ENCODE measurements around the gene NEDD4L. TPM values are rescaled to one million over a fixed set of nuclear protein-coding genes. Genes with fewer than 3 reads are reported as not detected.

The NEDD4L gene
- total RNA-seq, 1 donor from 2014 or later = 93.9 TPM

DNA sequence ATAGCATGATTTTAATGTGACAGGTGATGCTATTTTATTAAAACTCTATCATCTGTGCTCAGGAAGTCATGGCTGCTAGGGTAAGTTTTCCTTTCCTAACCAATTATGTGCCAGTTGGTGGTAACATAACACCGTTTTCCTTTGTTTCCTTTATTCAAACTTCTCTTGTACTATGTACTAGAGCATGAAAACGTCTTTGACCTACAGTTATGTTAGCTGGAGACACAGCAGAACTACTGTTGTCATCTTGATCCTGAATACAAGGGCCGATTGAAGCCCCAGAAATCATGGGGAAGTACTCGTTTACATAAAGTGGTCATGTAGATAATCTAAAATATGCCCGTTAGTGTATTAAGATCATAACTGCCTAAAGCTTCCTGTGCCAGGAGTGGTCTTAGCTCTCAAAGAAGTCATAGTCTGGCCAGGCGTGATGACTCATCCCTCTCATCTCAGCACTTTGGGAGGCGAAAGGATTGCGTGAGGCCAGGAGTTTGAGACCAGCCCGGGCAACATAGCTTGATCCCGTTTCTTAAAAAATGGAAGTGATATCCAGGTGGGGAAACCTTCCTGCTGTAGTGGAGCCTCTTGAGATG, 20.5 kb downstream of the NEDD4L start:
- no peak overlapping the region for H2AFZ ChIP-seq (ENCODE audit: low read depth, low read length)
- no peak overlapping the region for H3K9ac ChIP-seq (ENCODE audit: low read length)
- peaks cover 5% of the 10 kb centered on the region for H3K36me3 Mint-ChIP-seq (ENCODE audit: low read depth, unreplicated experiment)
- no peak for TF ChIP-seq EZH2 (IDR thresholded peaks at IDR 0.05; ENCODE audit: insufficient read depth, low read length)
- TF ChIP-seq, protein P1, sequence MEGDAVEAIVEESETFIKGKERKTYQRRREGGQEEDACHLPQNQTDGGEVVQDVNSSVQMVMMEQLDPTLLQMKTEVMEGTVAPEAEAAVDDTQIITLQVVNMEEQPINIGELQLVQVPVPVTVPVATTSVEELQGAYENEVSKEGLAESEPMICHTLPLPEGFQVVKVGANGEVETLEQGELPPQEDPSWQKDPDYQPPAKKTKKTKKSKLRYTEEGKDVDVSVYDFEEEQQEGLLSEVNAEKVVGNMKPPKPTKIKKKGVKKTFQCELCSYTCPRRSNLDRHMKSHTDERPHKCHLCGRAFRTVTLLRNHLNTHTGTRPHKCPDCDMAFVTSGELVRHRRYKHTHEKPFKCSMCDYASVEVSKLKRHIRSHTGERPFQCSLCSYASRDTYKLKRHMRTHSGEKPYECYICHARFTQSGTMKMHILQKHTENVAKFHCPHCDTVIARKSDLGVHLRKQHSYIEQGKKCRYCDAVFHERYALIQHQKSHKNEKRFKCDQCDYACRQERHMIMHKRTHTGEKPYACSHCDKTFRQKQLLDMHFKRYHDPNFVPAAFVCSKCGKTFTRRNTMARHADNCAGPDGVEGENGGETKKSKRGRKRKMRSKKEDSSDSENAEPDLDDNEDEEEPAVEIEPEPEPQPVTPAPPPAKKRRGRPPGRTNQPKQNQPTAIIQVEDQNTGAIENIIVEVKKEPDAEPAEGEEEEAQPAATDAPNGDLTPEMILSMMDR (IDR thresholded peaks at IDR 0.05; ENCODE audit: insufficient read depth, low read depth, low read length) = no peak
- H3K27me3 Mint-ChIP-seq (ENCODE audit: low read depth, unreplicated experiment) = no peaks in the 10 kb centered on the region
- FAIRE-seq = no peak
- peaks cover 4% of the 10 kb centered on the region for H4K20me1 ChIP-seq (ENCODE audit: insufficient read depth, low read length)
- no peaks in the 10 kb centered on the region for H3K9me3 ChIP-seq (ENCODE audit: insufficient read depth, low read depth, low read length)
- H3K4me3 ChIP-seq (ENCODE audit: insufficient read depth, low read depth, low read length) = no peak overlapping the region
- no peak overlapping the region for H3K27ac ChIP-seq (ENCODE audit: low read depth, low read length)
- no peaks in the 10 kb centered on the region for H3K79me2 ChIP-seq (ENCODE audit: insufficient read depth, low read length)
- H3K4me1 ChIP-seq (ENCODE audit: insufficient read depth, low read length) = no peaks in the 10 kb centered on the region
- no peak overlapping the region for H3K27ac Mint-ChIP-seq (ENCODE audit: unreplicated experiment)
- H3K9me3 Mint-ChIP-seq (ENCODE audit: unreplicated experiment) = no peaks in the 10 kb centered on the region
- H3K4me3 Mint-ChIP-seq (ENCODE audit: unreplicated experiment) = no peak overlapping the region
- no peaks in the 10 kb centered on the region for H3K36me3 ChIP-seq (ENCODE audit: insufficient read depth, low read length)
- no peak for DNase-seq (ENCODE audit: low read depth)
- H3K27me3 ChIP-seq (ENCODE audit: insufficient read depth, low read length) = no peaks in the 10 kb centered on the region
- H3K4me2 ChIP-seq (ENCODE audit: low read length) = no peak overlapping the region
- peaks cover 4% of the 10 kb centered on the region for H3K4me1 Mint-ChIP-seq (ENCODE audit: low read depth, unreplicated experiment)

DNA sequence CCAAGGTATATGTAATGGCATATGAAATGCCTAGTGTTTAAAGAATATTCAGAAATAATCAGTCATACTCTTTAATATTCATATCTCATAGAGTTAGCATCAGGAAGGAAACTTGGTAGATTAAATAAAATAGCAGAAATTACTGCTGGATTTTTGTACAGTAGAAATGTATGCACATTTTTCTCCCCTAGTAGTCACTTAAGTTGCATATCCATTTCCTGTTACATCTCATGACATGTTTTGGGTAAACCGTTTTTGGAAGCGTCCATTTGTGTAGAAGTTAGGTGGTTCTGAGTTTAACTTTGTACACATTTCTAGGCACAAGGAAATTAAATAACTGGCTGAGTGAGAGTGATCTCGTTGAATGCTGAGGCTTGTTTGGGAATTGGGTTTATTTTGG, 21.9 kb downstream of the NEDD4L start:
- H3K27ac Mint-ChIP-seq (ENCODE audit: unreplicated experiment) = no peak overlapping the region

DNA sequence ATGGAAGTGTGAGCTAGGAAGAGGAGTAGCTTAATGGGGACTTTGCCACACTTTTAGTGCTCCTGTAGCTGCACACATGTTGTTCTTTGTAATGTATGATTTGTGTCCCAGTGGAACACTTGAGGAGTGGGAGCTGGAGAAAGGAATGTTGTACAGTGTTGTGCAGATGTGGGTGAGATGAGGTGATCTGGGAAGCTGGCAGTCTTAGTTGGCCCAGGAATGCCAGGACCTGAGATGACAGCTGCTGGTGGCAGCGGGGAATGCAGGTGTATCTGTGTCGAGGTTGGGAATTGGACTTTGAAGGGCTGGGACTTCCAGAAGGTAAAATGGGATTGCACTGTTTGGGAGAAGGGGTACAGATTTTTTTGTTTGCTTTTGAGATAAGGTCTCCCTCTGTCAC, 23.6 kb downstream of the NEDD4L start:
- Mint-ChIP-seq H3K4me3 (ENCODE audit: unreplicated experiment) (no peak overlapping the region), H3K27me3 (ENCODE audit: low read depth, unreplicated experiment) (no peaks in the 10 kb centered on the region), H3K9me3 (ENCODE audit: unreplicated experiment) (no peaks in the 10 kb centered on the region), H3K4me1 (ENCODE audit: low read depth, unreplicated experiment) (peaks cover 5% of the 10 kb centered on the region), H3K27ac (ENCODE audit: unreplicated experiment) (no peak overlapping the region), H3K36me3 (ENCODE audit: low read depth, unreplicated experiment) (peaks cover 4% of the 10 kb centered on the region)
- peaks cover 4% of the 10 kb centered on the region for H4K20me1 ChIP-seq (ENCODE audit: insufficient read depth, low read length)
- H3K36me3 ChIP-seq (ENCODE audit: insufficient read depth, low read length) = no peaks in the 10 kb centered on the region
- no peaks in the 10 kb centered on the region for H3K79me2 ChIP-seq (ENCODE audit: insufficient read depth, low read length)
- no peak overlapping the region for H3K4me3 ChIP-seq (ENCODE audit: insufficient read depth, low read depth, low read length)
- no peak overlapping the region for H3K27ac ChIP-seq (ENCODE audit: low read depth, low read length)
- DNase-seq (ENCODE audit: low read depth) = no peak
- H3K9me3 ChIP-seq (ENCODE audit: insufficient read depth, low read depth, low read length) = no peaks in the 10 kb centered on the region
- H3K9ac ChIP-seq (ENCODE audit: low read length) = no peak overlapping the region
- TF ChIP-seq EZH2 (IDR thresholded peaks at IDR 0.05; ENCODE audit: insufficient read depth, low read length) = no peak
- TF ChIP-seq, protein P1 (IDR thresholded peaks at IDR 0.05; ENCODE audit: insufficient read depth, low read depth, low read length) = no peak
- H3K4me1 ChIP-seq (ENCODE audit: insufficient read depth, low read length) = no peaks in the 10 kb centered on the region
- H3K4me2 ChIP-seq (ENCODE audit: low read length) = no peak overlapping the region
- no peak for FAIRE-seq
- H3K27me3 ChIP-seq (ENCODE audit: insufficient read depth, low read length) = no peaks in the 10 kb centered on the region
- no peak overlapping the region for H2AFZ ChIP-seq (ENCODE audit: low read depth, low read length)

More for the DNA sequence above, 21.9 kb downstream of the NEDD4L start:
- no peaks in the 10 kb centered on the region for H3K79me2 ChIP-seq (ENCODE audit: insufficient read depth, low read length)
- peaks cover 2% of the 10 kb centered on the region for H3K36me3 Mint-ChIP-seq (ENCODE audit: low read depth, unreplicated experiment)
- no peaks in the 10 kb centered on the region for H3K4me1 ChIP-seq (ENCODE audit: insufficient read depth, low read length)
- H3K27me3 Mint-ChIP-seq (ENCODE audit: low read depth, unreplicated experiment) = no peaks in the 10 kb centered on the region
- FAIRE-seq (no peak), DNase-seq (ENCODE audit: low read depth) (no peak)
- H3K9me3 ChIP-seq (ENCODE audit: insufficient read depth, low read depth, low read length) = no peaks in the 10 kb centered on the region
- no peaks in the 10 kb centered on the region for H3K36me3 ChIP-seq (ENCODE audit: insufficient read depth, low read length)
- no peak overlapping the region for H2AFZ ChIP-seq (ENCODE audit: low read depth, low read length)
- no peak overlapping the region for H3K9ac ChIP-seq (ENCODE audit: low read length)
- no peaks in the 10 kb centered on the region for H3K27me3 ChIP-seq (ENCODE audit: insufficient read depth, low read length)
- H3K27ac ChIP-seq (ENCODE audit: low read depth, low read length) = no peak overlapping the region
- H3K4me2 ChIP-seq (ENCODE audit: low read length) = no peak overlapping the region
- H3K4me3 ChIP-seq (ENCODE audit: insufficient read depth, low read depth, low read length) = no peak overlapping the region
- peaks cover 4% of the 10 kb centered on the region for H4K20me1 ChIP-seq (ENCODE audit: insufficient read depth, low read length)
- no peaks in the 10 kb centered on the region for H3K9me3 Mint-ChIP-seq (ENCODE audit: unreplicated experiment)
- TF ChIP-seq, protein P1 (IDR thresholded peaks at IDR 0.05; ENCODE audit: insufficient read depth, low read depth, low read length) = no peak
- no peak for TF ChIP-seq EZH2 (IDR thresholded peaks at IDR 0.05; ENCODE audit: insufficient read depth, low read length)
- H3K4me3 Mint-ChIP-seq (ENCODE audit: unreplicated experiment) = no peak overlapping the region
- H3K4me1 Mint-ChIP-seq (ENCODE audit: low read depth, unreplicated experiment) = peaks cover 5% of the 10 kb centered on the region
